GM18507 (cell line): ENCODE measurements around the gene UQCC5.

ENCODE experiments used
- DNase-seq: peaks from one replicate; pipeline ENCODE4 v3.0.0; 2011; ENCODE audit warnings: low read depth; ENCODE audit not compliant: insufficient read length; ENCODE audit errors: extremely low spot score
- FAIRE-seq: peaks from 2 replicates; lab custom pipeline; 2011; peaks lifted over from hg19 to GRCh38; lab: Jason Lieb, UNC

The UQCC5 gene

DNA sequence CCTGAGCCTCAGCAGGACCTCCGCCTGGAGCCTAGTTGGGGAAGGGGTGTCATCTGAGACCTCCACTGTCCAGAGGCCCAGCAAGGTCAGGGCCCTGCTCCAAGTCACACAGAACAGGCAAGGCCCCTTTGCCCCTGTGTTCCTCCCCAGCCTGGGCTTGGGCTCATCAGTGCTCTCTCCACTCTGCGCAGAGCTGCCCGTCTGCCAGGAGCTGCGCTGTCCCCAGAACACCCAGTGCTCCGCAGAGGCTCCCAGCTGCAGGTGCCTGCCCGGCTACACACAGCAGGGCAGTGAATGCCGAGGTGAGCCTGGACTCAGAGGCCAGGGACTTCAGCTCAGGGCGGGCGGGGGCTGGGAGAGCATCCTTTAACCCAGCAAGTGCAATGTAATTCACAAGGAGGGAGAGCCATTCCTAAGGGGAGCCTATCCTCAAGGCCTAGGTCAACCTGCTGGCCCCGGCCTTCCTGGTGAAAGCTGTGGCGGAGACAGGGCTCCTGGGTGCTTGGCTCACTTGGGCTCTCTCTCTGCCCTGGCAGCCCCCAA is 33.5 kb upstream of the UQCC5 start:
- DNase-seq (no peak), FAIRE-seq (no peak)

DNA sequence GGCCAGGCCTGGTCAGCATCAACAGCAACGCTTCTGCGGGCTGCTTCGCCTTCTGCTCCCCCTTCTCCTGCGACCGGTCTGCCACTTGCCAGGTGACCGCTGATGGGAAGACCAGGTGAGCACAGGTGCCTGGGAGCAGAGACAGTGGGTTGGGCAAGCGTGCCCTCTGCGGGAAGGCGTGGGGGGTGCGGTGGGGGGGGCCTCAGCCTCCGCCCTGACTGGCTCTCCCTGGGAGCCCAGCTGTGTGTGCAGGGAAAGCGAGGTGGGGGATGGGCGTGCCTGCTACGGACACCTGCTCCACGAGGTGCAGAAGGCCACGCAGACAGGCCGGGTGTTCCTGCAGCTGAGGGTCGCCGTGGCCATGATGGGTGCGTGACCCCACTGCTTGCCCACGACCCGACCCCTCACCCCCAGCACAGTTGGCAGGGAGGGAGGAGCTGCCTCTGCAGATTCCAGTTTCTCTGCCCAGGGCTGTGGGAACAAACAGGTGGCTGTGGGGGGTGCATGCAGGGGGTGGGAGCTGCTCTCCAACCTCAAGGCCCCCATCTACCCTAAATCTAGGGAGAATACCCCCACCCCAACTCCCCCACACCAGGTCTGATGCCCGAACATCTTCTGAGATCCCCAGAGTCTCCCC is 32.5 kb upstream of the UQCC5 start:
- FAIRE-seq (no peak), DNase-seq (no peak)

DNA sequence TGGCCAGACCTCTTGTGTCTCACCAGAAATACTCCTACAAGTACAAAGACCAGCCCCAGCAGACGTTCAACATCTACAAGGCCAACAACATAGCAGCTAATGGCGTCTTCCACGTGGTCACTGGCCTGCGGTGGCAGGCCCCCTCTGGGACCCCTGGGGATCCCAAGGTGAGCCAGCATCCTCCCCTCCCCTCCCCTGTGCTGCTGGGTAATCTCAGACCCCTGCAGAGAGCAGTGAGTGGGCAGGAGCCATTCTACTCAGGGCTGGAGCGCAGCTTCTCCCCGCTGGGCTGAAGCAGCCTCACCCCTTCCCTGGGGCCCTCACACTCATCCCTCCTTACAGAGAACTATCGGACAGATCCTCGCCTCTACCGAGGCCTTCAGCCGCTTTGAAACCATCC is 31.4 kb upstream of the UQCC5 start:
- DNase-seq (no peak), FAIRE-seq (no peak)

DNA sequence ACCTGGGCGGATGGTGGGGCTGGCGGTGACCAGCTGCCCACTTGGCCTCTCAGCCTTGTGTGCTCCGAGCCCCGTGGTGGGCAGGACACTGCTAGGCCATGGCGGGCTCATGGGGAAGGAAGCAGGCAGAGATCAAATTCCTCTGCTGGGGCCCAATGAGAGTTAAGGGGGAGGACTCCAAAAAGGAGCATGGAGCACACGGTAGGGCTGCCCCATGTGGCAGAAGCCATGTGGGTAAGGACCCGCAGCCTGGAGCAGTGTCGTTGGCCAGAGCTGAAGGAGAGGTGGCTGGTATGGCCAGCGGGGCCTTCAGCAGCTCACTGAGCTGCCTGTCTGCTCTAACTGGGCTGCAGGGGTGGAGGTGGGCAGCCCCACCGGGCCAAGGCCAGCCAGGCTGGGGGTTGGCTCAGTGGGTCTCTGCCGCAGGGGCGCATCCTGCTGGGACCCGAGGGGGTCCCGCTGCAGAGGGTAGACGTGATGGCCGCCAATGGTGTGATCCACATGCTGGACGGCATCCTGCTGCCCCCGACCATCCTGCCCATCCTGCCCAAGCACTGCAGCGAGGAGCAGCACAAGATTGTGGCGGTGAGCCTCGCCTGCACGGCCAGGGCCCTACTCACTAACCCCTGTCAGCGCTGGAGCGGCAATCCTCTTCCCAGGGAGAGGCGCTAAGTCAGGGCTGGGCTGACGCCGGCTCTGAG is 30.0 kb upstream of the UQCC5 start:
- DNase-seq (no peak), FAIRE-seq (no peak)

DNA sequence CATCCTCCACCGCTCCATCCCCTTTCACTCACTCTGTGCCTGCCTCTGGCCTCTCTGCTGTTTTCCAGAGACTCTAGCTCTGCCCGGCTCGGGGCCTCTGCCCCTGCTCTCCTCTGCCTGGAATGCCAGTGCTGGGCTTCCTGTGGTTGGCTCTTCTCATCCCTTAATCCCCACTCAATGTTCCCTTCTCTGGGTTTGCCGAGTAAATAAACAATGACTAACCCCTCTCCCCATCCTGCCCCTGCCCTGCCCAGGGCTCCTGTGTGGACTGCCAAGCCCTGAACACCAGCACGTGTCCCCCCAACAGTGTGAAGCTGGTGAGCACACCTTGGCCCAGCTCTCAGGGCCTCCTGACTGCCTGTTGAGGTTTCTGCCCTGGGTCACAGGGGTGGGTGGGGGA is 29.0 kb upstream of the UQCC5 start:
- no peak for DNase-seq
- no peak for FAIRE-seq

DNA sequence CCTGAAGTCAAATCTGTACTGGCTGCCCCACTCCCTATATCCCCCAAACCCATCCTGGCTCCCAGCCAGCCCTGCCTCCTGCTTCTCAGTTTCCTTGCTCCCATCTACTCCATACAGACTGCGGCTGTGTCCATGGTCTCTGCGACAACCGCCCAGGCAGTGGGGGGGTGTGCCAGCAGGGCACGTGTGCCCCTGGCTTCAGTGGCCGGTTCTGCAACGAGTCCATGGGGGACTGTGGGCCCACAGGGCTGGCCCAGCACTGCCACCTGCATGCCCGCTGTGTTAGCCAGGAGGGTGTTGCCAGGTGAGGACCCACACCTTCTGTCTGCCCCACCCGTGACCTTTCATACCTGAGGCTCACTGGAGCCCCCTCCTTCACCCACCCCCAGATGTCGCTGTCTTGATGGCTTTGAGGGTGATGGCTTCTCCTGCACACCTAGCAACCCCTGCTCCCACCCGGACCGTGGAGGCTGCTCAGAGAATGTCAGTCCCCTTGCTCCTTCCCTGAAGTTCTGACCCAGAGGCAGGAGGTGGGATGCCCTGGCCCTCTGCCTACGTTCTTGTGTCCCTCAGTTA is 26.6 kb upstream of the UQCC5 start:
- DNase-seq (no peak), FAIRE-seq (no peak)

DNA sequence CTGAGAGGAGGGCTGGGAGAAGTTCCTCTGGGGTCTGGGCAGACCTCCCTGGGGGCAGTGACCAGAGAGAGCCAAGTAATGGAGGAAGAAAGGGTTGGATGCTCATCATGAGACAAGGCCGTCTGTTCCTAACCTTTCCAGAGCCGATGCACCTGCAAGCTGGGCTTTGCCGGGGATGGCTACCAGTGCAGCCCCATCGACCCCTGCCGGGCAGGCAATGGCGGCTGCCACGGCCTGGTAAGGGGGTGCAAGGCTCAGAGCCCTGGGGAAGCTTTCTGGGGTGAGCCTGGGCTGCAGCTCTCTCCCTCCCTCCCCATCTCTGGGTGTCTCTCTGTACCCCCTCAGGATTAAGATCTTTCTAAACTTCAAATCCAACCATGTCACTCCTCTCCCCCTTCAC is 24.9 kb upstream of the UQCC5 start:
- FAIRE-seq: no peak
- DNase-seq: no peak

DNA sequence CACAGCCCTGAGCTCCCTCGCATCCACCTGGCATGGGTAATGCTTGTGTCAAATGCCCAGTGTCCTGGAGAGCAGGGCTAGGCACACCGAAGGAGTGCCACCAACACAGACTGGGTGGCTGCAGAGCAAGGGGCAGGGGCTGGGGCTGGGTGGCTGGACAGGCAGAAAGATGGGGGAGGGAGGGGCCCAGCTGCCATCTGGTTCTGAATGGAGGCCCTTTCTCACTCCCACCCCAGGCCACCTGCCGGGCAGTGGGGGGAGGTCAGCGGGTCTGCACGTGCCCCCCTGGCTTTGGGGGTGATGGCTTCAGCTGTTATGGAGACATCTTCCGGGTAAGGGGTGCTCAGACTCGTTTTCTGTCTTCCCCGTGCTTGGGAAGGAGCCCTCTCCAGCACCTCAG is 24.3 kb upstream of the UQCC5 start:
- DNase-seq: no peak
- FAIRE-seq: no peak

DNA sequence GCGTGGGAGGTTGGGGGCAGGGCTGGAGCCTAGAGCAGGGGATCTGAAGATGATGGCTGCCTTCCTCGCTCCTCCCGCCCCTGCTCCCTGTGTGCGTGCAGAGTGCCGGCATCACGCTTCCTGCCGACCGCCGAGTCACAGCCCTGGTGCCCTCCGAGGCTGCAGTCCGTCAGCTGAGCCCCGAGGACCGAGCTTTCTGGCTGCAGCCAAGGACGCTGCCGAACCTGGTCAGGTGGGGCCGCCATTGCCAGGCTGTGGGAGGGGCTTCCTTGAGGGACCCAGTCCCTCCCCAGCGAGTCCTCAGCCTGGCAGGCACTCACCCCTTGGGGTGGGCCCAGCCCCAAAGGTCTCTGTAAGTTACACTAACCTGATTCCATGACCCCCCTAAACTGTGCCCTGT is 23.7 kb upstream of the UQCC5 start:
- DNase-seq (no peak), FAIRE-seq (no peak)

DNA sequence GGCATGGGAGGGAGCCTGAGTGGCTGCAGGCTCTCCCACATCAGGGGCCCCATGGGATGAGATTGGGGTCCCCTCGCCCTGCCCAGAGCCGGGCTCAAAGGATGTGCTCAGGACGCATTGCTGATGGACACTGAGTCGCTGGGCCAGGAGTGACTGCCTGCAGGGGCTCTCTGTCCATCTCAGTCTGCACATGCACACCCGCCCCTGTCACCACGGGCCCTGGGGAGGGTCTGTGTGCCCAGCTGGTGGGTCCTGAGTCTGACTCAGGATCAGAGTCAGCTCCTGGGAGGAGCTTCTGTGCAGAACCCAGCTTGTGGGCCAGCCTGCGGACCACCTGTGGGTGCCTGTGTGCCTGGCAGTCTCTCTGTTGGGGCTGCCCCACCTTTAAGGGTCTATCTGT is 23.1 kb upstream of the UQCC5 start:
- DNase-seq: no peak
- FAIRE-seq: no peak

DNA sequence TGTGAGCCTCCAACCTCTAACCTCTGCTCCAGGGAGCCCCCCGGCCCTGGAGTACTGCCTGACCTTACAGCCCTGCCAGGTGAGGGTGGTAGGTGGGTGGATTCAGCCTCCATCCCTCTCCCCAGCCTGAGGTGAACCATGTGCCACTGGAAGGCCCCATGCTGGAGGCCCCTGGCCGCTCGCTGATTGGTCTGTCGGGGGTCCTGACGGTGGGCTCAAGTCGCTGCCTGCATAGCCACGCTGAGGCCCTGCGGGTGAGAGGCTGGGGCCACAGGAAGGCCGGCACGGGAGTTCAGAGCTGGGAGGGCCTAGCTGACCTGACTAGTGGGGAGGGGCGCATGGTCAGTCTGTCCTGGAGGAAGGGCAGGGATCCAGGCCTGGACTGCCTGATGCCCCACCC is 21.8 kb upstream of the UQCC5 start:
- FAIRE-seq: no peak

DNA sequence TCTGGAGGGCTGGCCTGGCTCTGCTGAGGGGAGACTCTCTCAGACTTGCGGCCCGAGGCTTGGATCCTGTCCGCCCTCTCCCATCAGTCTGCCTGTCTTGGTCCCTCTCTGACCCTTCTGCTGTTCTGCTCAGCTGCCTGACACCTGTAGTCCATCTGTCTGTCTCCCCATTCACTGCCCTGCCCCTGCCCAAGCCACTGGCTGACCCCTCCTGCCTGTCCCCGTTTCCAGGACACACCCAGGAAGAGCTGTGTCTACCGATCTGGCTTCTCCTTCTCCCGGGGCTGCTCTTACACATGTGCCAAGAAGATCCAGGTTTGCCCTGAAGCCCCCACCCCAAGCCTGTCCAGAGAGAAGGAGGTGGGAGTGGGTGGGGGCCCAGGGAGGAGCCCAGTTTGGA is 21.2 kb upstream of the UQCC5 start:
- DNase-seq (no peak), FAIRE-seq (no peak)

More for the DNA sequence above, 21.8 kb upstream of the UQCC5 start:
- DNase-seq: no peak

DNA sequence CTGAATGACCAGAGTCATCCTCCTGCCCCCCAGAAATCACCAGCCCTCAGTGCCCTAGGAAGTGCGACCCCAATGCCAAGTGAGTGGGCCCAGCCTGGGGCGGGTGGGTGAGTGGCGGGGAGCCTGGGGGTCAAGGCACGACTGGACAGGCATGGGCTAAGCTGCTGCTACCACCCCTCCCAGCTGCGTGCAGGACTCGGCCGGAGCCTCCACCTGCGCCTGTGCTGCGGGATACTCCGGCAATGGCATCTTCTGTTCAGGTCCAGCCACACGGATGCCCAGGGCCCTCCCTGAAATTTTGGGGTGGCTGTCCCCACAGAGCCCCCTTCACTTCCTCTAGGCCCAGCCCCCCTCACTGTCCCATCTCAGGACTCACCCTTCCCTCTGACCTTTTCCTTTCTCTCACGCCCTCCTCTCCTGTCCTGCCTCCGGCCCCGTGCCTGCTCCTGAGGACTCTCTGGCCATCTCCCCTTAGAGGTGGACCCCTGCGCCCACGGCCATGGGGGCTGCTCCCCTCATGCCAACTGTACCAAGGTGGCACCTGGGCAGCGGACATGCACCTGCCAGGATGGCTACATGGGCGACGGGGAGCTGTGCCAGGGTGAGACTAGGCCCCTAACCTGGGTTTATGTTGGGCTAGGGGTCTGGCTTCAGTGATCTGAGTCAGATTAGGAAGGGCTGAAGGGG is 19.8 kb upstream of the UQCC5 start:
- FAIRE-seq (no peak), DNase-seq (no peak)

DNA sequence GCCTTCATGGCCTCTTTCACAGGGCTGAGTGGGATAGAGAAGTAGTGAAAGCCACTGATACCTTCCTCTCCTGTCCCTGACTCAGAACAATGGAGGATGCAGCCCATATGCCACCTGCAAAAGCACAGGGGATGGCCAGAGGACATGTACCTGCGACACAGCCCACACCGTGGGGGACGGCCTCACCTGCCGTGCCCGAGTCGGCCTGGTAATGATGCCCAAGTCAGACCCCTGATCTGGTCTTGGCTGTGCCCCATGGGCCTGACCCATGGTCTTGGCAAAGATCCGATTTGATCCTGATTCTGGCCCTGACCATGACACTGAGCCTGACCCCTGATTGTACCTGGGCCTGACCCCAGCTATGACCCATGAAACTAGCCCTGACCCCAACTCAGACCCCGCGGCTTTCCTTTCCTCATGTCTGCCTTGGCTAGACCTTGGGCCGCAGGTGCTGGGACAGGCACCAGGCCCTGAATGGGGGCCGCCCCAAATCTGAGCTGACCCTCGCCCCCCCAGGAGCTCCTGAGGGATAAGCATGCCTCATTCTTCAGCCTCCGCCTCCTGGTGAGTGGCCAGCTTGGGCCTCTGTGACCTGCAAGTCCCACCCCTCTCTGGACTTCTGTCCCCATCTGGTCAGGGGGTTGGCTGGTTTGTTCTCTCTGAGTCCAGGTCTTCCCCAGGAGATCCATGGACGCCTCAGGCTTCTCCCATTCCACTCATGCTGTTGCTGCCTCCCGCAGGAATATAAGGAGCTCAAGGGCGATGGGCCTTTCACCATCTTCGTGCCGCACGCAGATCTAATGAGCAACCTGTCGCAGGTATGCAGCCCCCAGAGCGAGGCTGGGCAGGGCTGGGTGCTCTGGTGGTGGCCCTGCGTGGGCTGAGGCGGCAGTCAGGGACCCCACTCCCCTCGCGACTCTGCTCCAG is 18.3 kb upstream of the UQCC5 start:
- FAIRE-seq: no peak
- DNase-seq: no peak

DNA sequence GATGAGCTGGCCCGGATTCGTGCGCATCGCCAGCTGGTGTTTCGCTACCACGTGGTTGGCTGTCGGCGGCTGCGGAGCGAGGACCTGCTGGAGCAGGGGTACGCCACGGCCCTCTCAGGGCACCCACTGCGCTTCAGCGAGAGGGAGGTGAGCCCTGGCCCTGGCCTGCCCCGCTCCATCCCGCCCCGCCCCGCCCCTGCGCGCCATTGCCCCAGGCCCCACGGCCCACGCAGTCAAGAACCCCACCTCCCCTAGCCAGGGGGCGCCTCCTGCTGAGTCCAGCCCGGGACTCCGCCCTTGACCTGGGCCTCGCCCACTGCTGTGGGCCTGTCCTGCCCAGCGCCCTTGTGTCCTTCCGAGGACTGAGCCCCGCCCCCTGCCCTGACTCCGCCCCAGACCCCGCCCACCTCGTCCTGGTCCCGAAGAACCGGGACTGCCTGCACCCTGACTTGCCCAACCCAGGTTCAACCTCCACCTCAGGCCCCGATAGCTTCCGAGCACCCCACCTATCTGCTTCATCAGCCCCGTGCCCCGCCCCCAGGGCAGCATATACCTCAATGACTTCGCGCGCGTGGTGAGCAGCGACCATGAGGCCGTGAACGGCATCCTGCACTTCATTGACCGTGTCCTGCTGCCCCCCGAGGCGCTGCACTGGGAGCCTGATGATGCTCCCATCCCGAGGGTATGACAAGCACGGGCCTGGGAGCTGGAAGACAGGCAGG is 17.5 kb upstream of the UQCC5 start:
- no peak for DNase-seq
- FAIRE-seq: no peak

DNA sequence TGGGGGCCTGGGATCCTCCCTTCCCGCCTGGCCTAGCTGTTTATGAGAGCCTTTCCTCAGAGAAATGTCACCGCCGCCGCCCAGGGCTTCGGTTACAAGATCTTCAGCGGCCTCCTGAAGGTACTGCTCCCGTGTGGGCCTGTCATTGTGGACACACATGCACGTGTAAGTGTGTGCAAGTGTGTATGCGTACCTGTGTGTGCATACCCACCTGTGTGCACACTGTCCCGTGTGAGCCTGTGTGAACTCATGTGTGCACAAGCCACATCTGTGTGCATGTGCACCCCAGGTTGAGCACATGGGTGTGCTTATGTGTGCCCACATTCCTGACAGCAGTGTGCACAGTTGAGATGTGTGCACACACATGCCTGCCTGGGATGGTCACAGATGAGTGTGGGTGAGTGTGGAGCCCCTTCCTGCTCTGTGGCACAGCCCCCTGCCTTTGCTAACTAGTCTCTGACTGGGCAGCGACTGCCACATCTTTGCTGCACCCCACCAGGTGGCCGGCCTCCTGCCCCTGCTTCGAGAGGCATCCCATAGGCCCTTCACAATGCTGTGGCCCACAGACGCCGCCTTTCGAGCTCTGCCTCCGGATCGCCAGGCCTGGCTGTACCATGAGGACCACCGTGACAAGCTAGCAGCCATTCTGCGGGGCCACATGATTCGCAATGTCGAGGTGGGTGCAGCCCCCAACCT is 16.8 kb upstream of the UQCC5 start:
- FAIRE-seq: no peak
- no peak for DNase-seq

DNA sequence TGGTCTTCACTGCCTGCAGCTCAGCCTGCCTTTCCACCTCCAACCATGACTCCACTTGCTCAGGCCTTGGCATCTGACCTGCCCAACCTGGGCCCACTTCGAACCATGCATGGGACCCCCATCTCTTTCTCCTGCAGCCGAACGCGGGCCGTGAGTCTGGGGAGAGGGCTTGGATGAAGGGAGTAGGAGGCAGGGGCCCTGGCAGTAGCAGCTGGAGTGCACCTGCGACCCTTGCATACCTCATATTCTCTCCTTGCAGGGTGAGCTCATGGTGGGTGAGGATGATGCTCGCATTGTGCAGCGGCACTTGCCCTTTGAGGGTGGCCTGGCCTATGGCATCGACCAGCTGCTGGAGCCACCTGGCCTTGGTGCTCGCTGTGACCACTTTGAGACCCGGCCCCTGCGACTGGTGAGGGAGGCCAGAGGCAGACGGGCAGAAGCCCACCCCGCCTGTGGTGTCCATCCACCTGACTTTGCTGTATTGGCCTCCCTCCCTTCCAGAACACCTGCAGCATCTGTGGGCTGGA is 16.2 kb upstream of the UQCC5 start:
- FAIRE-seq: no peak
- no peak for DNase-seq
